SK-N-SH (cell line): Measurements from ENCODE around the gene CCND1. TPM values are rescaled to one million over a fixed set of nuclear protein-coding genes. Genes with fewer than 3 reads are reported as not detected.

Source experiments
- CTCF ChIA-PET: fragments of 300-600, 350-600 bp; formaldehyde crosslinking; extraction: SDS; loops from one replicate; lab custom pipeline; 2021; lab: Yijun Ruan, JAX
- POLR2A ChIA-PET: fragments of 350-600 bp; sonication (Branson Sonifier 250); formaldehyde crosslinking; extraction: SDS; loops from one replicate; lab custom pipeline; 2020; ENCODE audit warnings: antibody characterized with exemption, inconsistent platforms; lab: Yijun Ruan, JAX
- DNase-seq: peaks from one replicate; pipeline ENCODE4 v3.0.0; 2012
- H2AFZ ChIP-seq: fragments of 200-600 bp; sonication (generic); 2 replicates; pipeline ENCODE4 v1.8.1; 2016; ENCODE audit warnings: antibody characterized with exemption, mild to moderate bottlenecking, low read depth
- H3F3A ChIP-seq: fragments of 200-600 bp; sonication (generic); replicated peaks from 2 replicates; pipeline ENCODE3; 2016; ENCODE audit warnings: antibody characterized with exemption, mild to moderate bottlenecking; ENCODE audit not compliant: insufficient read depth
- H3K27ac ChIP-seq, 2 experiments: fragments of 200-500 bp in 1 of 2; fragments of 200-600 bp in 1 of 2; sonication (Bioruptor generic) in 1 of 2; sonication (generic), shearing (Covaris generic) in 1 of 2; 2 replicates each; pipeline versions ENCODE4 v1.5.1 to v1.6.1; 2014 to 2016; ENCODE audit warnings: low read depth in 2 of 2, inconsistent platforms in 1 of 2, low read length in 1 of 2, mild to moderate bottlenecking in 1 of 2, mixed read lengths in 1 of 2
- H3K27me3 ChIP-seq: fragments of 200-600 bp; sonication (generic), shearing (Covaris generic); 2 replicates; pipeline ENCODE4 v1.6.1; 2016; ENCODE audit warnings: mixed run types; ENCODE audit not compliant: insufficient read depth
- H3K36me3 ChIP-seq, 2 experiments: fragments of 200-500 bp in 1 of 2; fragments of 200-600 bp in 1 of 2; sonication (Bioruptor generic) in 1 of 2; sonication (generic) in 1 of 2; replicated peaks in 1 of 2; 2 replicates each; pipeline versions ENCODE3 to v1.5.1; 2014 to 2016; ENCODE audit warnings: low read length in 1 of 2, mild to moderate bottlenecking in 1 of 2; ENCODE audit not compliant: insufficient read depth in 2 of 2, control insufficient read depth in 1 of 2
- H3K4me1 ChIP-seq, 2 experiments: fragments of 200-500 bp in 1 of 2; fragments of 200-600 bp in 1 of 2; sonication (Bioruptor generic) in 1 of 2; sonication (generic), shearing (Covaris generic) in 1 of 2; 2 replicates each; pipeline versions ENCODE4 v1.5.1 to v1.6.1; 2014 to 2016; ENCODE audit warnings: low read depth in 1 of 2, low read length in 1 of 2, mixed run types in 1 of 2; ENCODE audit not compliant: insufficient read depth in 2 of 2, control insufficient read depth in 1 of 2
- H3K4me2 ChIP-seq: fragments of 200-600 bp; sonication (generic), shearing (Covaris generic); 2 replicates; pipeline ENCODE4 v1.6.1; 2017; ENCODE audit warnings: mixed run types
- H3K4me3 ChIP-seq, 2 experiments: fragments of 200-500 bp in 1 of 2; fragments of 200-600 bp in 1 of 2; sonication (Bioruptor generic) in 1 of 2; sonication (generic), shearing (Covaris generic) in 1 of 2; 2 replicates each; pipeline versions ENCODE4 v1.5.1 to v1.8.1; 2014 to 2016; ENCODE audit warnings: low read depth in 2 of 2, inconsistent platforms in 1 of 2, low read length in 1 of 2, mild to moderate bottlenecking in 1 of 2, mixed read lengths in 1 of 2, moderate library complexity in 1 of 2
- H3K79me2 ChIP-seq: fragments of 200-600 bp; sonication (generic); 2 replicates; pipeline ENCODE4 v1.8.1; 2017; ENCODE audit warnings: mild to moderate bottlenecking; ENCODE audit not compliant: insufficient read depth
- H3K9ac ChIP-seq: fragments of 200-600 bp; sonication (generic); 2 replicates; pipeline ENCODE4 v1.6.1; 2017; ENCODE audit warnings: mixed run types
- H3K9me2 ChIP-seq: fragments of 200-600 bp; sonication (generic); 2 replicates; pipeline ENCODE4 v1.6.1; 2017; ENCODE audit warnings: mixed run types
- H3K9me3 ChIP-seq: fragments of 200-600 bp; sonication (generic); 2 replicates; pipeline ENCODE4 v1.6.1; 2017; ENCODE audit warnings: mixed run types, mild to moderate bottlenecking, moderate library complexity
- H4K20me1 ChIP-seq: fragments of 200-600 bp; sonication (generic); 2 replicates; pipeline ENCODE4 v1.6.1; 2017; ENCODE audit warnings: mild to moderate bottlenecking, mixed run types; ENCODE audit not compliant: insufficient read depth
- CHD2 ChIP-seq: fragments of 150-350 bp; IDR thresholded peaks from 2 replicates; pipeline ENCODE4 v1.6.1; 2018; ENCODE audit warnings: low read length; ENCODE audit not compliant: partially characterized antibody
- ELF1 ChIP-seq: IDR thresholded peaks from 2 replicates; pipeline ENCODE4 v1.4.0; 2012
- EP300 ChIP-seq, 2 experiments: IDR thresholded peaks; 2 replicates each; pipeline versions ENCODE4 v1.4.0 to v1.6.1; 2012; ENCODE audit warnings: borderline replicate concordance in 1 of 2, low read depth in 1 of 2, low read length in 1 of 2
- FOXM1 ChIP-seq: IDR thresholded peaks from 2 replicates; pipeline ENCODE4 v1.4.0; 2012; ENCODE audit warnings: low read depth, mild to moderate bottlenecking
- GABPA ChIP-seq: IDR thresholded peaks from 2 replicates; pipeline ENCODE4 v1.4.0; 2012; ENCODE audit warnings: low read depth, mild to moderate bottlenecking
- GATA2 ChIP-seq: sonication (generic); formaldehyde crosslinking; IDR thresholded peaks from 2 replicates; pipeline ENCODE4 v1.5.0; 2020; ENCODE audit warnings: mild to moderate bottlenecking, missing genetic modification reagents
- IRF3 ChIP-seq: fragments of 150-350 bp; IDR thresholded peaks from 2 replicates; pipeline ENCODE4 v1.6.1; 2016; ENCODE audit warnings: mild to moderate bottlenecking, low read depth, low read length
- MAX ChIP-seq: IDR thresholded peaks from 2 replicates; pipeline ENCODE4 v1.4.0; 2012; ENCODE audit warnings: low read depth
- MEF2A ChIP-seq: IDR thresholded peaks from 2 replicates; pipeline ENCODE4 v1.4.0; 2012; ENCODE audit warnings: low read depth, borderline replicate concordance
- NFIC ChIP-seq: IDR thresholded peaks from 2 replicates; pipeline ENCODE4 v1.4.0; 2012; ENCODE audit warnings: borderline replicate concordance
- NRF1 ChIP-seq: IDR thresholded peaks from 2 replicates; pipeline ENCODE4 v1.6.1; 2012; ENCODE audit warnings: low read depth, mild to moderate bottlenecking, low read length
- PBX3 ChIP-seq: IDR thresholded peaks from 2 replicates; pipeline ENCODE4; 2012
- SIN3A ChIP-seq: IDR thresholded peaks from 2 replicates; pipeline ENCODE4 v1.6.1; 2012; ENCODE audit warnings: low read depth, mild to moderate bottlenecking, low read length, moderate library complexity, borderline replicate concordance
- TEAD4 ChIP-seq: IDR thresholded peaks from 2 replicates; pipeline ENCODE4 v1.4.0; 2012; ENCODE audit warnings: mild to moderate bottlenecking, borderline replicate concordance; ENCODE audit not compliant: insufficient read depth
- WGBS: methylation state at CpG from one replicate; pipeline ENCODE4 v1.1.6; 2017; ENCODE audit warnings: low lambda C conversion rate; 5-methylcytosine and 5-hydroxymethylcytosine counted together
- polyA plus RNA-seq, 3 experiments: library from polyadenylated mRNA; depleted of rRNA; stranded (reverse); fragments of >200 nt; gene quantifications; 2 replicates each; pipeline ENCODE4 v1.2.3, GENCODE V29; 2012

CCND1 gene
- polyA plus RNA-seq, 1 of the 3 experiments (the other 2 are of a cell fraction) = 242 TPM

GRCh38 chr11:69650832-69651344, 9.9 kb downstream of the CCND1 start:
- no peak overlapping the region for H3K9ac ChIP-seq
- POLR2A ChIA-PET = no interaction called here
- WGBS = 90% methylated on average over 14 of the region's 23 CpGs
- H3F3A ChIP-seq = peaks cover 93% of the 10 kb centered on the region
- H4K20me1 ChIP-seq = peaks cover 100% of the 10 kb centered on the region
- no peaks in the 10 kb centered on the region for H3K9me3 ChIP-seq
- H3K9me2 ChIP-seq = no peaks in the 10 kb centered on the region
- H3K79me2 ChIP-seq = peaks cover 54% of the 10 kb centered on the region
- H3K4me3 ChIP-seq = no peak overlapping the region
- DNase-seq = no peak
- H3K4me1 ChIP-seq = peaks cover 19 to 61% of the 10 kb centered on the region in 2 experiments; a peak in 2 of 4 replicates
- H3K4me2 ChIP-seq = no peak overlapping the region; the same call in 1 of the 2 replicates
- peaks cover 76 to 88% of the 10 kb centered on the region in 2 experiments for H3K36me3 ChIP-seq
- no peaks in the 10 kb centered on the region for H3K27me3 ChIP-seq
- CTCF ChIA-PET = interaction anchor here (1.4 to 2.0 kb wide), 2 partner anchors 7 to 549 kb away, joined by 3 to 9 read pairs; no protein-coding TSS in a partner anchor
- no peak for TF ChIP-seq EP300 (IDR thresholded peaks at IDR 0.05; ENCODE audit: borderline replicate concordance in 1 of 2, low read depth in 1 of 2, low read length in 1 of 2)
- TF ChIP-seq ELF1 = no peak
- TF ChIP-seq MAX = no peak
- no peak for TF ChIP-seq FOXM1
- TF ChIP-seq IRF3 = no peak
- no peak for TF ChIP-seq NFIC
- no peak for TF ChIP-seq NRF1
- TF ChIP-seq PBX3 = no peak
- TF ChIP-seq GABPA = no peak
- TF ChIP-seq TEAD4 = no peak
- TF ChIP-seq GATA2 = no peak
- no peak for TF ChIP-seq MEF2A
- TF ChIP-seq SIN3A = no peak
- no peak for TF ChIP-seq CHD2
- H3K27ac ChIP-seq = peak overlapping the region in 1 of 2 experiments; percentile 28; a peak in 2 of 4 replicates
- H2AFZ ChIP-seq = no peak overlapping the region

- H3K36me3 ChIP-seq = peaks cover 65 to 77% of the 10 kb centered on the region in 2 experiments
Observed at GRCh38 chr11:69651834-69652620, 11.1 kb downstream of the CCND1 start.

More at GRCh38 chr11:69651834-69652620, 11.1 kb downstream of the CCND1 start:
- CTCF ChIA-PET = interaction anchor here (1.4 to 2.0 kb wide), 2 partner anchors 8 to 550 kb away, joined by 3 to 9 read pairs; no protein-coding TSS in a partner anchor
- no peak for DNase-seq
- peaks cover 13 to 50% of the 10 kb centered on the region in 2 experiments; a peak in 2 of 4 replicates for H3K4me1 ChIP-seq
- no peak overlapping the region for H3K9ac ChIP-seq
- H3K4me3 ChIP-seq = no peak overlapping the region
- H3K9me2 ChIP-seq = no peaks in the 10 kb centered on the region
- H3K27me3 ChIP-seq = no peaks in the 10 kb centered on the region
- WGBS = 91% methylated on average over 15 of the region's 15 CpGs
- H3F3A ChIP-seq = peaks cover 82% of the 10 kb centered on the region
- no peak overlapping the region for H3K4me2 ChIP-seq
- TF ChIP-seq NRF1 = no peak
- peak overlapping the region; percentile 9 to 28; a peak in 2 of 4 replicates for H3K27ac ChIP-seq
- no peak overlapping the region for H2AFZ ChIP-seq
- no peaks in the 10 kb centered on the region for H3K9me3 ChIP-seq
- peaks cover 89% of the 10 kb centered on the region for H4K20me1 ChIP-seq
- H3K79me2 ChIP-seq = peaks cover 43% of the 10 kb centered on the region
- POLR2A ChIA-PET = no interaction called here
